HG03469 (cell line): ENCODE data around the gene HNRNPA0.
A peak's percentile ranks its signal among the peaks of the same experiment; 100 is the strongest.
"Not testable (repeated sequence)": the region's sequence is repeated elsewhere in the genome, so short reads cannot be mapped to it uniquely, and the experiment has no call there.

Source experiments
- ATAC-seq: cut with Tn5 transposase; IDR thresholded peaks from one replicate; pipeline ENCODE4 v1.9.1; 2021; ENCODE audit warnings: mild to moderate bottlenecking, moderate library complexity, moderate number of reproducible peaks; ENCODE audit not compliant: unreplicated experiment

The HNRNPA0 gene

DNA sequence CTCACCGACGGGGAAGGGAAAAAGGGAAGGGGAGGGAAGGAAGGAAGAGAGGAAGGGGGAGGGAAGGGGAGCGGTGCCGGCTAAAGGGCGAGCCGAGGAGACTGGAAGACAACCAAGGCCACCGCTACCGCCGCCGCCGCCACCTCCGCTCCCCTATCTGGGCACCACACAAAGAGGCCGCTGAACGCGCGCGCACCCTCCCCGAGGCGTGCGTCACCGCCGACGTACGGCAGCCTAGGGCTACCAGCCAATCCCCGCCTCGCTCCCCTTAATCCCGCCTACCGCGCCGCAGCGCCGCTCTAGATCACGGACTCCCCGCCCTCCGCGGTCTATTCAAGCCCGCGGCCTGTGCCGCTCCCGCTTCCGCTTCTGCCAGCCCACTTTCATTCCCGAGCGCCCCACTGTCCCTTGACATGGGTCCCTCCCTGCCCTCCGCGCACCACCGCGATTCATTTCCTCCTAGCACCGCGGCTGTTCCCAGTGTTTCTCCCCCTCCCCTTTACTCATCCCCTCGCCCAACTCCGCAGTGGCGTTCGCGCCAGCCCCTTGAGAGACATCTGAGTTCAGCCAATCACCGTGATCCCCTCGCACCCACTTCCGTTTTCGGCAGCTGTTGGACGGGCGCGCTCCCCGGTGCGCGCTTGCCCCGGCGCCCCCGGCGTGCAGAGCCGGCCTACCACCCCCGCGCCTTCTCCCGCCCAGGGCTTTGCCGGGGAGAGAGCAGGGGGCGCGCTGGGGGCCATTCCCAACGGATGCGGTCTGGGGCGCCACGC, at the start of gene HNRNPA0:
Gene HNRNPA0, minus strand, starts transcription at position 176 of the 773 bp plus-strand sequence. CDS start 297 bp downstream, outside the sequence.
- ATAC-seq, result peak; percentile 72

DNA sequence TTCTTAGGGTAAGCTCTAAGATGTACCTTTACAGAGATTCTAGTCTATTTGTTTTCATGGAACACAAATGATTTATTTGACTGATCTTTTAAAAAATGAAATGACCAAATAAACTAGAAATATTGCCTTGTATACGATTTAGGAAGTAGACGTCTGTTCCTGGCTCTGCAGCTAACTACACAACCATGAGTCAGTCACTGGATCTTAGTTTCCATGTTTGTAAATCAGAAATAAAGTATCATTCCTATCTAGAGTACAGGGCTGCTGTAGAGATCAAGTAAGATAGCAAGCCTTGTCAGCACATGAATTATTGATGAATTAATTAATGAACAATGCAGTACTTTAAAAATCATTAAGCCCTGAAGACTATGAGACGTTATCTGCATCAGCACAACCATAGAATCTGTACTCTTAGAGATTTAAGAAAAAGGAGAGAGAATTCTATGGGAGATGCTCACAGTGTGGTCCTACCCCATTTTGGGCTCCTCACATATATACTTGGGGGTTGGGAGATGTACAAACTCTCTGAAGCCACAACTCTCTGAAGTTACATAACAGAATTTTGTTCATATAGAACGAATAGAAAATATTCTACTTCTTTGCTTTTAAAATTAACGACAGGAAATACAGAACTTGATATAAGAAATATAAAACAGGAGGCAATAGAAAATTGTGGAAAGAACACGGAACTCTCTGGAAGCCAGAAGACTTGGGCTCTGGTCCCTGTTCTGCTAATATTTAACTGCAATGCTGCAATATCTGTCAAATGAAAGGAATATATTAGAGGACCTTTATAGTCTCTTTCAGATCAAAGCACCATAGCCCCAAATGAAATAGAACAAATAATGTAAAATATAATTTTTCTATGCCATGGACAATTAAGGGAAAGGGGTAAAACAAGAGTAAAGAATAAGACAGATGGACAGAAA, 48.4 kb upstream of the HNRNPA0 start:
- no peak for ATAC-seq

DNA sequence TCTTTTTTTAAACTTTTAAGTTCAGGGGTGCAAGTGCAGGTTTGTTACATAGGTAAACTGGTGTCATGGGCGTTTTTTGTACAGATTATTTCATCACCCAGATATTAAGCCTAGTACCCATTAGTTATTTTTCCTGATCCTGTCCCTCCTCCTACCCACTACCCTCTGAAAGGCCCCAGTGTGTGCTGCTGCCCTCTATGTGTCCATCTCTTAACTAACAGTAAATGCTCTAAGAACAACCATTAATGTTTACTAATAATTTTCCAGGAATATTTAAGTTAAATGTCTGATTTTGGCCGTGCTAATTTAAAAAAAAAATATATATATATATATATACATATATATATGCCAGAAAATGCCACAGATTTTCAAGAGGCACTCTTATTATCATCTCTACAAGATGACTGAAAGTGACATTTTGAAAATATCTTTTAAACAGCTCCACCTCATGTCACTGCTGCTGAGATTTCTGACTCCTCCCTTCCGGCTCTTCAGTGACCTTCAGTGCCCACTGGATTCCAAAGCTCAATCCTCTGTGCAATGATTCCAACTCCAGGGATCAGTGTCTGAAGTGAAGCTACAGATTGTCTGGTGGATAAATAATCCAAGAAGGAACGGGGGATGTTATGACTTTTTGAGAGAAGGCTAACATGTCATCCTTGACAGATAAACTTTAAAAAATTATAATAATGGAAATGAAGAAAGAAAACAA, 46.7 kb upstream of the HNRNPA0 start:
- no peak for ATAC-seq

DNA sequence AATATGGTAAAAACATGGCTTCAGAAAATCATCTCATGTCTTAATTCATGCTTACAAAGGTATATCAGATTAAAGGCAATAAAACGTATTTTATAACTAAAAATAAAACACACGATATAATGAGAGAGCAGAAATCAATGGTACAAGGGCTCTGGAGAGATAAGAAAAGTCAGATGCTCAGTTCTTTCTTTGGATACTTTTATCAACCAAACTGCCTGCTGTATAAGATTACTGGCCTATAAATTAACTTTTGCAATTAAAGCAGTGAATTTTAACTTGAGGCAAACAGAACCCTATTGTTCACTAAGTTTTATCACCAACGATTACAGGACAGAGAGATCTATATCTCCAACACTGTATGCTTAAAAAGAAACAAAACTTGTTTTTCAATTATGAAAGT, 42.1 kb upstream of the HNRNPA0 start:
- no peak for ATAC-seq

DNA sequence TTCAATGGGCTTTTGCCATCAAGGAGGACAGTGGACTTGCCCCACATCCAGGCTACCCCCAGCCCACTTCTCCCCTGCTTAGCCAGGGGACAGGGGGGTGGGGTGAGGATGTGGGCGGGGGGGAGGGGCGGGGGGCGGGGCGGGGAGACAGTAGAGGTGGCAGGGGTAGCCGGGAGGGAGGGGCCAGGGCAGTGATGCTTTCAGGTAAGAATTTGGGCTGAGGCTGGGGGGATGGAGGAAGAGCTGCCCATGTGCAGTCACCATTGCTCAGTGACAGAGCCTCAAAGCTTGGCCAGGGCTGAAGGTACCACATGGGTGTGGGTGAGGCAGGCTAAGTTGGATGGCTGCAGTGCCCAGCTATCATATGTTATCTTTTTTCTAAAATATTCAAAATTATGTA, 40.7 kb upstream of the HNRNPA0 start:
- no peak for ATAC-seq

DNA sequence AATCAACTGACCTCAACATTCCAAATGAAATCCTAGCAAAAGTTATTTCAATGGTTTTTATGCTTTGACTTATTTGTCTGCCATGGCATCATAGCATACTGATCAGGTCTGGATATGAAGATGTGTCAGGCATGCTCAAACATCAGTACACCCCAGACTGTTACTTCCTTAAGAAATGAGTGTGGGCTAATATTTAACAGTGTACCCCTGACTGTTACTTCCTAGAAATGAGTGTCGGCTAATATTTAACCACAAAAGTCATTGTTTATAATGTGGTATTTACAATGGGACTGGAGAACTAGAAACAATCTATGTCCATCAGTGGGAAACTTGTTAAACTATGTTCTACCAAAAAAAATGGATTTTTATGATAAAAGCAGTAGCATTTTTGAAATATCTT, 38.1 kb upstream of the HNRNPA0 start:
- ATAC-seq, result no peak

DNA sequence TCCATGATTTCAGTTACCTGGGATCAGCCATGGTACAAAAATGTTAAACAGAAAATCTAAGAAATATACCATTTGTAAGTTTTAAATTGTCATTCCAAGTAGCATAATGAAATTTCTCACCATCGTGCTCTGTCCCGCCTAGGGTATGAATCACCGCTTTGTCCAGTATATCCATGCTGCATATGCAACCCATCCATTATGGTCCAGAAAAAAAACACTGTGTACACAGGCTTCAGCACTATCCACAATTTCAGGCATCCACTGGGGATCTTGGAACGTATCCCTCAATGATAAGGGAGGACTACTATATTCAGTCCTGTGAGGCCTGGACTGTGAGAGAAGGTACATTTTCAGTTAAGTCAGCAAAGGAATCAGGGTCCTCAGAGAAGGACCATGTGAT, 37.6 kb upstream of the HNRNPA0 start:
- ATAC-seq, result no peak

DNA sequence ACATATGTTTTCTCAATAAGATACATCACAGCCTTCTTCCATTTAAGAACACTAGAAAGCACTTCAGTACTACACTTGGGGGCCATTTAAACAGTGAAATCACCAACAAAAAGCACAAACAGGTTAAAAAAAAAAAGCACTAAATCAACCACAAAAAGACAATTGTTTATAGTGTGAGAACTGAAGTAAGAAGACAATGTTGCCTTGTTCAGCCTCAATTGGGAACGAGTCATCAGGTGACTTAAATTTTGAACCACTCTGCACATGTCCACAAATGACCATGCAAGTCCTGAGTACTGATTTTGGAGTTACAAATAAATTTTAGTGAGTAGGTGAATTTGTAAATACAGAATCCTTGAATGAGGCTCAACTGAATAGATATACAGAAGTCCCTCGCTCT, 37.2 kb upstream of the HNRNPA0 start:
- ATAC-seq, result no peak

DNA sequence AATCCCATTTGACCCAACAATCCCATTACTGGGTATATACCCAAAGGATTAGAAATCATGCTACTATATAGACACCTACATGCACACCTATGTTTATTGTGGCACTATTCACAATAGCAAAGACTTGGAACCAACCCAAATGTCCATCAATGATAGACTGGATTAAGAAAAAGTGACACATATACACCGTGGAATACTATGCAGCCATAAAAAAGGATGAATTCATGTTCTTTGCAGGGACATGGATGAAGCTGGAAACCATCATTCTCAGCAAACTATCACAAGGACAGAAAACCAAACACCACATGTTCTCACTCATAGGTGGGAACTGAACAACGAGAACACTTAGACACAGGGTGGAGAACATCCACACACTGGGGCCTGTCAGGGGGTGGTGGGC, 34.4 kb upstream of the HNRNPA0 start:
- ATAC-seq, result not testable (repeated sequence)

DNA sequence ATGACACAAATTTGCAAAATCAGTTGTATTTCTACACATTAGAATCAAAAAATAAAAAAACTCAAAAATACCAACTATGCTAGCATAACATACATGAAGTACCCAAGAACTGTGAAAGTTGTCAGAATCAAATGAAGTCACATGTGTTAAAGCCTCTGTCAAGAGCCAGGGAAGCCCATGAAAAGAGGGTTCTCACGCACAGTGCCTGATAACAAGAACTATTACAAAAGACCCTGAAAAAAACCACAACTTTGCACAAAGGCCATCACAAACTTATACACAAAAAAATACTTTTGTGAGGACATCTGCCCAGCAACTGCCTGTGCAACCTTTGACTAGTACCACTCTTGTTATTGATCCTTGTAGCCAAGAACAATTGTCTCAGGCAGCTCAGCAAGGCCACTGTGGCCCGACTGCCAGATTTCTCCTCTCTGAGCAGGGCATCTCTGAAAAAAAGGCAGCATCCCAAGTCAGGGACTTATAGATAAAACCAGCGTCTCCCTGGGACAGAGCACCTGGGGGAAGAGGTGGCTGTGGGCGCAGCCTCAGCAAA, 28.9 kb upstream of the HNRNPA0 start:
- no peak for ATAC-seq

DNA sequence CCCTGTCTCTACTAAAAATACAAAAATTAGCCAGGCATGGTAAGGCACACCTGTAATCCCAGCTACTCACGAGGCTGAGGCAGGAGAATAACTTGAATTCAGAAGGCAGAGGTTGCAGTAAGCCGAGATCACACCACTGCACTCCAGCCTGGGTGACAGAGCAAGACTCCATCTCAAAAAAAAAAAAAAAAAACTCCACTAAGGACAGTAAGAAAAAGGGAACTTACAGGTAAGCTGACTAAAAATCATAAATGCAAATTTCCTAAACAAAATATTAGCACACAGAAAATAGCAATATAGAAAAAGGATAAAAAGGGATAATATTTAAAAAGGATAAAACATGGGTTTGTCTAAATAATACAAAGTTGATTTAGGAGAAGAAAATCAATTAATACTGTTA, 27.9 kb upstream of the HNRNPA0 start:
- ATAC-seq, result no peak

DNA sequence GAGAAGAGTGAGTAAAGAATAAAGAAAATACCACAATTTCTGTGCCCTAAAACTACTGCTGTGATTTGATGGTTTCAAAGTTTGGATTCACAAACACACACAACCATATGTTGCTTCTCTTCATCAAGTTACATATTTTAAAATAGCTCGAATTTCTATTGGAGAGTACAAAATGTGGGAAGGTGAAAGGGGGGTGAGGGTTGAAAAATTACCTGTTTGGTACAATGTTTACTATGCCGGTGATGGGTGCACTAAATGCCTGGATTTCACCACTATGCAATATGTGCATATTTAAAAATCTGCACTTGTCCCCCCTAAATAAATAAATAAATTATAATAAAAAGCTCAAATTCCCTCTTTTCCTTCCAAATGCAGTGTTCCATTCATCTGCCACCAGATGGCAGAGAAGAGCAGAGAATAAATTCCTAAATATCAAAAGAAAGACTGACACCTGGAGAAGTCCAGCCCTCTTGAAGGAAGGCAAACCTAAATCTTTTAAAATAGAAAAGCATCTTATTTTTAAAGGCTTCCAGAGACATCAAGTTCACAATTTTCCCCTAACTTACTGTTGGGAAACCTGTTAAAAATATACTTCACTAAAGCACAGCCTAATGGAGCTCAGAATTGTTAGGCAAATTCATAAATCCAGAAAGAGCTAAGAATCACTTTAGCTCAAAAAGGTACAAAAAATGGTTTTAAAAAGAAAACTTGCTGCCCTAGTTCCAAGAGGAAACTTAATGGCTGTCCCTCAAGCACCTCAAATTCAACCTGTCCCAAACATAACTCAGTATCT, 24.8 kb upstream of the HNRNPA0 start:
- no peak for ATAC-seq

DNA sequence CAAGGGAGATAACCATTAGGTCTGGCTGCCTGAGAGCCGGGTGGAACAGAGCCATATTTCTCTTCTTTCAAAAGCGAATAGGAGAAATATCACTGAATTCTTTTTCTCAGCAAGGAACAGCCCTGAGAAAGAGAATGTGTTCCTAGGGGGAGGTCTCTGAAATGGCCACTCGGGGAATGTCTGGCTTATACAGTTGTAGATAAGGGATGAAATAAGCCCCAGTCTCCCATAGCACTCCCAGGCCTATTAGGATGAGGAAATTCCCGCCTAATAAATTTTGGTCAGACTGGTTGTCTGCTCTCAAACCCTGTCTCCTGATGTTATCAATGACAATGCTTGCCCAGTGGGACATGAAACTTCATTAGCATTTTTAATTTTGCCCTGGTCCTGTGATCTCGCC, 13.8 kb upstream of the HNRNPA0 start:
- ATAC-seq, result not testable (repeated sequence)

DNA sequence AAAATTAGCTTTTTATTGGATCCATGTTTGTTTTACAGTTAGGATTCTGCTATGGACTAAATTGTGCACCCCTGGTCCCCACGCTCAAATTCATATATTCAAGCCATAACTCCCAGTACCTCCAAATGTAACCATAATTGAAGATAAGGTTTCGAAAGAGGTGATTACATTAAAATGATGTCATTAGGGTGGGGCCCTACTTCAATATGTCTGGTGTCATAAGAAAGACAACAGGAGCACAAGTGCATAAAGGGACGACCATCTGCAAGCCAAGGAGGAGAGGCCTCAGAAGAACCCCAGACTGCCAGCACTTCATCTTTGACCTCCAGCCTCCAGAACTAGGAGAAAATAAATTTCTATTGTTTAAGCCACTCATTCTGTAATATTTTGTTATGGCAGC, 7.4 kb upstream of the HNRNPA0 start:
- ATAC-seq, result no peak

DNA sequence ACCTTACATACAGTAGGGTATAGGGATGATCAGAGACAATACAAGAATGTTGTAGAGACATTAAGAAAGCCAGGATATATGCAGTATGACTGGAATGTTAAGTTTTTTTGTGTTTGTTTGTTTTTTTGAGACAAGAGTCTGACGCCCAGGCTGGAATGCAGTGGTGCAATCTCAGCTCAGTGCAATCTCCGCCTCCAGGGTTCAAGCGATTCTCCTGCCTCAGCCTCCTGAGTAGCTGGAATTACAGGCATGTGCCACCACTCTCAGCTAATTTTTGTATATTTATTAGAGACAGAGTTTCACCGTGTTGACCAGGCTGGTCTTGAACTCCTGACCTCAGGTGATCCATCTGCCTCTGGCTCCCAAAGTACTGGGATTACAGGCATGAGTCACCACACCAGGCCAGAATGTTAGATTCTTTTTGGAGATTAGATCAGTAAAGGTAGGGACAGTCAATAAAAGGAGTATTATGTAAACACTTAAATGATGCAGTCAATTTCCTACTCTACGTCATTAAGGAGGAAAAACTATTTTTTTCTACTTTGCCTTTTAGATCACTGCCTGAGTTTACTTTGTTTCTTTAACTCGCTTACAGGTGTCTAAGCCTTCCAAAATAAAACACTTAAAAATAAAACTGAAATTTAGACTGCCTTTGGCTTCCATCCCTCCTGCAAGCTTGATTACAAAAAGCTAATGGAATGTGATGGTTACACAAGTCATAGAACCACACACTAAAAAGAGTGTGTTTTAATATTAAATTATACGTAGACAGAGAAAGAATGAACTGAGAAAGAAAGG, 6.8 kb upstream of the HNRNPA0 start:
- no peak for ATAC-seq

DNA sequence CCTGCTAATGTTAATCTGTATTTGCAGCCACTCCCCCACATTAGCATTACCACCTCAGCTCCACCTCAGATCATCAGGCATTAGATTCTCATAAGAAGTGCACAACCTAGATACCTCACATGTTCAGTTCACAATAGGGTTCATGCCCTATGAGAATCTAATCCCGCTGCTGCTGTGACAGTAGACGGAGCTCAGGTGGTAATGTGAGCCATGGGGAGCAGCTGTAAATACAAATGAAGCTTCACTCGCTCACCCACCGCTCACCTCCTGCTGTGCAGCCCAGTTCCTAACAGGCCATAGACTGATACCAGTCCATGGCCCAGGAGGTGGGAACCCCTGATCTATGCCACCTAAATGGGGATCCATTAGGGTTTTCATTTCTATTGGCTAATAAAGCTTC, 6.1 kb upstream of the HNRNPA0 start:
- no peak for ATAC-seq

DNA sequence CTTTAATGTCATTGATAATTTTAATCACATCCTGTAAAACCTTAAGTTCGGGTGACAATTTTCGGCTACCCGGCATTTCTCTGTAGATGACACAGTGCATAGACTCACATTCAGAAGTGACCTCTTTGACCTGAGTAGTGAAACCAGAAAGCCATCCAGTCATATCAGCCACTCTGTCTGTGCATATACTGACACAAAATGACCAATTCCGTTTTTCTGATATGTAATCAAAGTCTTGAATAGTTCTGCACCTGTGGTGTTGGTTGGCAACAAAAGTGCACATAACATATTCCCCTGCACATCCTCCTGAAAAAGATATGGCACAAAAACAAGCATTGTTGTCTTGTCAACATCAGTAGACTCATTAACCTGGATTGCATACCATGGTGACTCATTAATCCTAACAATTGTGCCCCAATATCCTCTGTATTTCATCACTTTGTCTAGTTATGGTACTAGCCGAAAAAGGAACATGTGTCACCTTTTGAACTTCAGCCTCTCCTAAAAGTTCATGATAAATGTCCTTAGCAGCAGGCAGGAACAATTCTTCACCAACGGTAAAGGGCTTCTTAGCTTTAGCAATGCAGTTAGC, 4.6 kb upstream of the HNRNPA0 start:
- peak; percentile 37 for ATAC-seq

DNA sequence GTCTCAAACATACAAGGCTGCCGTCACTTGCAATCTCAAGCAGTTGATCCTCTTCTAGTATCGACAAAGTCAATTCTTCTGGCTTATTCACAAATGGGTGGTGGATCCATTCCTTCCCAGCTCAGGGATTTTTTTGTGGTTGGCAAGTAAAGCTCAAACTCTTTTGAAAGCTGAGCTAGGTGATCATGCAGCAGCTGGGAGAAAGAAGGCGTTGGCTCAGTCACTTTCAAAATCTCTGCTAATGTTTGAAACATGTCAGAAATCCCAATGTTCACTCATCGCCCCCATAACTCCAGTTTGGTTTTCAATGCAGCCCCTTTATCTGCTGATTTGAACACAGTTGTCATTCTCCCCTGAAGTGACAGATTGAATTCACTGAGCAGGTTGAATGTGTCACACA, 4.0 kb upstream of the HNRNPA0 start:
- ATAC-seq, result no peak

DNA sequence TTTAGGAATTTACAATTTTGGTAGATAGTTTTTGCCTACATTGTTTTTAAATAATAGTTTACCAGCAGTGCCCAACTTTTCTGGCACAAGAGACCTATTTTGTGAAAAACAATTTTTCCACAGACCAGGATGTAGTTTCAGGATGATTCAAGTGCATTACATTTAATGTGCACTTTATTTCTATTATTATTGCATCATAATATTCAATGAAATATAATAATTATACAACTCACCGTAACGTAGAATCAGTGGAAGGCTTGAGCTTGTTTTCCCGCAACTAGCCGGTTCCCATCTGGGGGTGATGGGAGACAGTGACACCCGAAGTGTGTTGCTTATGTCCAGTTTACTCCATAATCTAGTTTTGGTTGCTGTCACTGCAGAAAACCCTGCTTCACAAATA, 3.5 kb upstream of the HNRNPA0 start:
- no peak for ATAC-seq
